C4-2B (cell line): ENCODE results near the gene ZNF581.

Source experiments
- ZFX ChIP-seq: fragments of 450-650 bp; IDR thresholded peaks from 2 replicates; pipeline ENCODE4 v1.6.1; 2017
- TF ChIP-seq, protein P1 (sequence below): fragments of 450-650 bp; conservative IDR thresholded peaks from 2 replicates; pipeline ENCODE4 v1.5.1; 2017; ENCODE audit warnings: mild to moderate bottlenecking

GRCh38 chr19:55667958-55668357, 24.5 kb downstream of the ZNF581 start:
- TF ChIP-seq, protein P1, sequence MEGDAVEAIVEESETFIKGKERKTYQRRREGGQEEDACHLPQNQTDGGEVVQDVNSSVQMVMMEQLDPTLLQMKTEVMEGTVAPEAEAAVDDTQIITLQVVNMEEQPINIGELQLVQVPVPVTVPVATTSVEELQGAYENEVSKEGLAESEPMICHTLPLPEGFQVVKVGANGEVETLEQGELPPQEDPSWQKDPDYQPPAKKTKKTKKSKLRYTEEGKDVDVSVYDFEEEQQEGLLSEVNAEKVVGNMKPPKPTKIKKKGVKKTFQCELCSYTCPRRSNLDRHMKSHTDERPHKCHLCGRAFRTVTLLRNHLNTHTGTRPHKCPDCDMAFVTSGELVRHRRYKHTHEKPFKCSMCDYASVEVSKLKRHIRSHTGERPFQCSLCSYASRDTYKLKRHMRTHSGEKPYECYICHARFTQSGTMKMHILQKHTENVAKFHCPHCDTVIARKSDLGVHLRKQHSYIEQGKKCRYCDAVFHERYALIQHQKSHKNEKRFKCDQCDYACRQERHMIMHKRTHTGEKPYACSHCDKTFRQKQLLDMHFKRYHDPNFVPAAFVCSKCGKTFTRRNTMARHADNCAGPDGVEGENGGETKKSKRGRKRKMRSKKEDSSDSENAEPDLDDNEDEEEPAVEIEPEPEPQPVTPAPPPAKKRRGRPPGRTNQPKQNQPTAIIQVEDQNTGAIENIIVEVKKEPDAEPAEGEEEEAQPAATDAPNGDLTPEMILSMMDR: no peak
- no peak for TF ChIP-seq ZFX
